HG02571 (cell line): ENCODE data around the gene FES.
A peak's percentile ranks its signal among the peaks of the same experiment; 100 is the strongest.
"Not testable (repeated sequence)": the region's sequence is repeated elsewhere in the genome, so short reads cannot be mapped to it uniquely, and the experiment has no call there.

Experiments
- ATAC-seq: cut with Tn5 transposase; IDR thresholded peaks from one replicate; pipeline ENCODE4 v1.9.1; 2021; ENCODE audit warnings: mild to moderate bottlenecking, moderate library complexity; ENCODE audit not compliant: unreplicated experiment

FES gene

DNA sequence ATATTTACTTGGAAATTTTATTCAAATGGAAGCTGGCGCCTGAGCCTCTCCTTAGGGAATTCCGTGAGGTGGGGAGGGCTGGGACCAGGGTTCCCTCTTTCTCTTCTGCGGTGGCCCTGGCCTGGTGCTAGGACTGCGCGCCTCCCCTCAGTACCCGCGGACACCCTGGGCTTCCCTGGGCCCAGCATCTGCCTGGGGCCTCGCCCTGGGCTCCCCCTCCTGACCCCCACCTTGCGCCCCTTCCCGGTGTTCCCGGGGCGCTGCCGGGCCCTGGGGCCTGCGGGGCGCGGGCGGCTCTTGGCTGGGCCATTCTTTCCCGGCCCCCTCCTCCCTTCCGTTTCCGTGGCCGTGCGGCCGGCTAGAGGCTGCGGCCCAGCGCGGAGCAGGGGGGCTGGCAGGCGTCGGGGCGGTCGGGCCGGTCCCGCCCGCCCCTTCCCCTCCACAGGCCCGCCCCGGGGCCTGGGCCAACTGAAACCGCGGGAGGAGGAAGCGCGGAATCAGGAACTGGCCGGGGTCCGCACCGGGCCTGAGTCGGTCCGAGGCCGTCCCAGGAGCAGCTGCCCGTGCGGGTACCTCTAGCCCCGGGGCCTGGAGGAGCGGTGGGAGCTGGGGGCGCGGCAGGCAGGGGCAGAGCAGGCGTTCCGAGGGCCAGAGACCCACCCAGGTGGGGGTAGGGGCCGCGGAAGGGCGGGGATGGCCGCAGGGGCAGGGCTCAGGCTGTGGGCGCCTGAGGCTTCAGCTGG lies at the start of gene FES:
Gene FES (plus strand): TSS at position 529 of the 743 bp plus-strand sequence. CDS start 542 bp downstream, outside the sequence.
- ATAC-seq, result no peak

DNA sequence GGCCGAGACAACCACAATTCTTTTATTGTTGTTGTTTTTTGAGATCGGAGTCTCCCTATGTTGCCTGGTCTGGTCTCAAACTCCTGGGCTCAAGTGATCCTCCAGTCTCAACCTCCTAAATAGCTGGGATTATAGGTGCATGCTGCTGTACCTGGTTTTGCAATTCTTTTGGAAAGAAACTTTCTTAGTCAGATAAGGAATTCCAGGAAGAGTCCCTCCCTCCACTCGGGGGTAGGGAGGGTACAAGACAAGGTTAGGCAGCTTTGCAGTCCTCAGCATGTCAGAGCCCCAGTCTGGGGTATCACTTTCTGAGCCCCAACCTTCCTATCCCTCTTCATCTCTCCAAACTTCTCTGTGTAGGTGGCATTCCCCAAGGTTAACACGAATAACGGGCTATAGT lies 49.7 kb upstream of the FES start:
- ATAC-seq, result no peak

DNA sequence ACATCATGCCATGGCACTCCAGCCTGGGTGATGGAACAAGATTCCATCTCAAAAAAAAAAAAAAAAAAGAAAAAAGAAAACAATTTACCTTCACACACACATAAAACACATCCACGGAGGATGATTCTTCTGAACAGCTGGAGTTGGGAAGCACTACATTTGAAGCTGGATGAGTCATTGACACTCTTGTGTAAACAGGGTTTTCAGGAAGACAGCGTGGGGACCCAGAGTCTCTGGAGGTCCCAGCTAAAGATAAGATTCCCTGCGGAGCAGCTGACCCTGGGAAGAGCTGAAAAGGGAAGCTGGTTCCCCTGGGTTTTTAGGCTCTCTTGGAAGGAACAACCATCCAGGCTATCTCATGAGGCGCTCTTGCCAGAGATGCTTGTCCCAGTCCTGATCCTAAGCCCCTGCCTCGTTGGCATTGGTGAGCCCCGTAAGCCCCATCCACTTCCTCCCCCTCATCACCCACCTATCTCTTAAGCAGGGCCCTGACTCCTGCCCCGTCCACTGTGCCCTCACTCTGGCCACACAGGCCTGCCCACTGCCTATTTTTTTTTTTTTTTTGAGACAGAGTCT lies 47.9 kb upstream of the FES start:
- no peak for ATAC-seq

DNA sequence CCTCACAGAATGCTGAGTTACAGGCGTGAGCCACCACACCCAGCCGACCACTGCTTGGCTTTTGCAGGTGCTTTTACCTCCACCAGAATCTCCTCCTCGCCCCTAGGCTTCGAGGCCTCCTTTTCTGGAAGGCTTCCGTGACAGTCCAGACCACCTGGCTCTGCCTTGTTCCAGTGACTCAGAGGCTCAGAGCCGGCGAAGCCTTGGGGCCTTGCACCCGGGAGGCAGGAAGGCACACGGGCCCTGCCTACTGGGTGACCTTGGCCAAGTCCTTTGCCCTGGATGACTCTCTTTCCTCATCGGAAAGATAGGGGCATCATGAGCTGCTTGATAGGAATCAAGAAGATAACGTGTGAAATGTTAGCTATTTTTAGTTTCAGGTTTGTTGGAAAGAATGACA lies 47.2 kb upstream of the FES start:
- no peak for ATAC-seq

DNA sequence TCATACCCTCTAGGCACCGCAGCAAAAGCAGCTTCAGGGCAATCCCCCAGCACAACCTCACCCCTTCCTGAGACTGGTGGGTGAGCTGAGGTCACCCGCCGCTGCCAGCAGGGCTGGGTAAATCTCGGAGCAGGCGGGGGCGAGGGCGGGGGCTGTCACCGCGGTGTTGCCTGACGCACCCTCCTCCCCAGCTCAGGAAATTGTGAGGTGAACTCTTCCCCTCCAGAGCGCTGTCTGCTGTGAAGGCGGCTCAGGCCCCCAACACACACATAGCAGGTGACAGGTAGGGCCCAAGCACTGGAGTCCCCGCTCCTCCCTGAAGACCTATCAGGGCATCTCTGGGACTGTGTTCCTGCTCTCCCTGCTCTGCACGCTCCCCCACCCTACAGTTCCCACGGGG lies 46.2 kb upstream of the FES start:
- no peak for ATAC-seq

DNA sequence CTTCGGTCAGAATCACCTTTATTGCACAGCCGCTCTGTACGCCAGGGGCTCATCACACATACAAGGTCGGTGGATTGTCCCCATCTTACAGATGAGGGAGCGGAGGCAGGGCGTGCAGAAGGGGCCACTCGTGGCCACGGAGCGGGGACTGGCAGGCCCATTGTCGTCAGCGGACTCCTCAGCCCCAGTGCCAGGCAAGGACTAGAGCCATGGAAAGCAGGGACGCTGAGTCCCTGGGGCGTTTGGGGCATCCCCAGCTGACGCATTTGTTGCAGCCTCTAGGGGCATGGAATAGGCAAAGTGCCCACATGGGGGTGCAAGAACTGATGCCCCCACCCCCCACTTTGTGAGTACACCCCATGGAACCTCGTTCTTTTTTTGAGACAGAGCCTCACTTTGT lies 45.8 kb upstream of the FES start:
- ATAC-seq, result no peak

DNA sequence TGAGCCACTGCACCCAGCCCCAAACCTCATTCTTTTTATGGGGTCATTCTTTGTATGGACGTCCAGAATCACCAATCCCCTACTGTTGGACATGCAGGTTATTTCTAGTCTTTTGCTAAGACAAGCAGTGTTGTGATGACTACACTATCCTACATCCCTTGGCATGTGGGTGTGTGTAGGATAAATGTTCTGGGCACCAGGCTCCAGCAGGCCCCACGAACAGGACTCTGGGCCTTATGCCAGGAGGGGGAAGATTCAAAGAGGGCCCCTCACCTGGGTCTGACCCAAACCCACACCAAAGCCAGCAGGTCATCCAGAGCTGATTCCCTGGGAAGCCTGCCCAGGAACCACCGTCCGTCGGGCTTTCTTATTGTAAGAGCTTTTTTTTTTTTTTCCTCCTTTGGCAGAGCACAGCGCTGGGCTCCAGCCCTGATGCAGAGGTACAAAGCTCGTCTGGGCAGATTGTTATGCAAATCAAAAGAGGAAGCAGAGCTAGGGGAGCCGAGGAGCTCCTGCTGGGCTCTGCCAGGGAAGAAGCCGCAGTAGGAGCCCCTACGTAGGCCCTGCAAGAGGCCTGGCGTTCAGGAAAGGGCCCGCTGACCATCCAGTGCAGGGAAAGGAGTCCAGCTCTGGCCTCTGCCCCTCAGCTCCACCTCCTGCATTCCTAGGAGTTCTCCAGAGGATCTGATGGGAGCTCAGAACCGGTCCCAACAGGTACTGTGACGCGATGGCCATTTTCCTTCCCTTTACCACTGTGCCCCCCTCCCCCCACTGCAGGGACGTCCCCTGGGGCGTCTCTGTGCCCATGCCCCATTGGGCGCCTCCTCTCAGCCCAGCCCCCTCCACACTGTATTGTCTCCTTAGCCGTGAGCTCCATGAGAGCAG lies 44.9 kb upstream of the FES start:
- ATAC-seq, result peak; percentile 69

DNA sequence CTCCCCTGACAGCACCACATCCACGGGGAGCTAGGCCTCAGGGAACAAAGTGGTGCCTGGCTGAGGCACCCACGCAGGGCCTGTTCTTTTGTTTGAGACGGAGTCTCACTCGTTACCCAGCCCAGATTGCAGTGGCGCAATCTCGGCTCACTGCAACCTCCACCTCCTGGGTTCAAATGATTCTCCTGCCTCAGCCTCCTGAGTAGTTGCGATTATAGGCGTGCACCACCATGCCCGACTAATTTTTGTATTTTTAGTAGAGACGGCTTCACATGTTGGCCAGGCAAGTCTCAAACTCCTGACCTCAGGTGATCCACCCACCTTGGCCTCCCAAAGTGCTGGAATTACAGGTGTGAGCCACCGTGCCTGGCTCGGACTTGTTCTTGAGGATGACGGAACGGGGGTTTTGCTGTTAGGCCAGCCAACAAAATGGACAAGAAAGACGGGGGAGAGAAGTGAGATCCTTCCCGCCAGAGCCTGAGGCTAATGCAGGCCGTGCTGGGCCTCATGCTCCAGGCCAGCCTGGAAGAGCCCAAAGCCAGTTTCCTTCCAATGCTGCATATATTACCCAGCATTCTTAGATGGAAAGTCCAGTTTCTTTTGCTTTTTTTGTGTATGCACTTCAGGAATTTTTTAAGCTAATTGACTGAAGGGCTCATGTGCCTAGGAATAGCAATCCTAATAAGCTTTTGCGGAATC lies 44.0 kb upstream of the FES start:
- ATAC-seq, result no peak

DNA sequence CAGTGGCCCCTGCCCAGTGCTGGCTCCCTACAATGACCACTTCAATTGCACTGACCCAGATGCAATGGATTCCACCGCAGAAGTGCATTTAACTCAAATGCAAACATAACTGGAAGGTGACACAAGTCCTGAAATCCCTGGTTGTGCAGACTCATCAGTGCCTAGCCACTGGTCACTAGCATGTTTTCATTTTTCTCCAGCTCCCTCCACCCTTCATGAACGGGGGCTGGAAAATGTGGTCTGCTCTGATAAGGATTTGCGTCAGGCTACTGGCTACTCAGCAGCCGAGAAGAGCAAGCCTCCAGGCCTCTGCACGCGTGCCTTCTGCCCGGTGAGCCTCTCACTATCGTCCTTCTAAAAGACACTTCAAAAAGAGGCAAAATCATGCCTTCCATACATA lies 43.4 kb upstream of the FES start:
- no peak for ATAC-seq

DNA sequence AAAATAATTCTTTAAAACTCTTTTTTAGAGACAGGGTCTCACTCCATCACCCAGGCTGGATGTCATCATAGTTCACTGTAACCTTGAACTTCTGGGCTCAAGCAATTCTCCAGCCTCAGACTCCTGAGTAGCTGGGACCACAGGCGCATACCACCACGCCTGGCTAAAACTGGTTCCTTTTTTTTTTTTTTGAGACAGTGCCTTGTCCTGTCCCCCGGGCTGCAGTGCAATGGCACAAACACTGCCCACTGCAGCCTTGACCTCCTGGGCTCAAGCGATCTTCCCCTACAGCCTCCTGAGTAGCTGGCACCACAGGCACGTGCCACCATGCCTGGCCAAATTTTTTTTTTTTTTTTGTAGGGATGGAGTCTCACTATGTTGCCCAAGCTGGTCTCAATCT lies 39.6 kb upstream of the FES start:
- no peak for ATAC-seq

DNA sequence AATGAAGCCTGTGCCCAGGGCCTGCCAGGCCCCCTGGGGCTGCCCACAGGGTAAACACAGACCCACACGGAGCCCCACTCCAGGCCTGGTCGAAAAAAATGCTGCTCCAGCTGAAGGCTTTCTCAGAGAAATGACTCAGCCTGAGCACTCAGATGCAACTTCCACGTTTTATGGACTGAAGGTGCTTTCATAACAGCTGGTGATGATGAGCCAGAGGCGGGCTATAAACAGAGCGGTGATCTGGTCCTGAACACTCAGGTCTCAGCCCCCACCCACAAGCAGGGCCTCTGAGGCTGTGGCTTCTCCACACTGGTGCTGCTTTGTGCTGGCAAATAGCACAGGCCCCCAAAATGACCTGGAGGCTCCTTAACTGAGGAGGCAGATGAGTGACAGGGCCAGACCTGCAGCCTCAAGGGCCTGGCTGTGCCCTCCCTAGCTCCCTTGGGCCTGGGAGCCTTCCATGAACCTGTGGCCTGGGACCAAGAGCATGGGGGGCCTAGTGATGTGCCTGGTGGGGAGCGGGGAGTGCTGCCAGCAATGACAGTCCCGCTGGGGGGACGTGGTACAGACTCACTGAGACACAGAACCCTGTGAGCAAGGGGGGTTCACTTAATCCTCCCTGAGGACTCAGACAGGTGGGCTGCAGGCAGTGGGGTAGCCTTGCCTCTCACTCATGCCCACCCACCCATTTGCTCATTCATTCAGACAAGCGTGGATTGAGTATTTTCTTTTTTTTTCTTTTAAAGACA lies 38.9 kb upstream of the FES start:
- ATAC-seq, result peak; percentile 86

DNA sequence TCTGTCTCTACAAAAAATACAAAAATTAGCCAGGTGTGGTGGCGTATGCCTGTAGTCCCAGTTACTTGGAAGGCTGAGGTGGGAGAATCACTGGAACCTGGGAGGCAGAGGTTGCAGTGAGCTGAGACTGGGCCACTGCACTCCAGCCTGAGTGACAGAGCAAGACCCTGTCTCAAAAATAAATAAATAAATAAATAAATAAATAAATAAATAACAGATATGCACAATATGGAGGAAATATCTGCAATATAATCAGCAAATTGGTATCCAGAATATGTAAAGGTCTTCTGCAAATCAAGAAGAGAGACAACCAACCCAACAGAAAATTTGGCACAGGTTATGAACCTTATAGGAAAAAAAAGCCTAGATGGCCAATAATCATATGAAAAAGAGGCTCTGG lies 34.9 kb upstream of the FES start:
- not testable (repeated sequence) for ATAC-seq

DNA sequence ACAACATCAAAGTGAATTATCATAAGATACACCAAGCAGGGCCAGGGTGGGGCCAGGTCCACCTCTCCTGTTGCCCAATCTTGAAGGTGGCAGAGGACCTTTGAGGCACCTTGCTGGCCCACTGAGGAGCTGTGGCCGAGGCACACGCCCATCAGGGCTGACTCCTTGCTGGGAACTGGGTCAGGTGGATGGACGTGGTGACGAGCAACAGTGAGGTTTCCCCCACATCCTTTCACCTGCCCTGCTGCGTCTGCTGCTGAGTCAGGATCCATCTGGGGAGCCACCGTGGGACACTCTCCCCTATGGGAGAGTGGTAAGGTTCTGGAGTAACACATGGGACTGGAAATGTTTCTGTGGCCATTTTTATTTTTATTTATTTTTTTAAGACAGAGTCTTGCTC lies 33.2 kb upstream of the FES start:
- no peak for ATAC-seq

DNA sequence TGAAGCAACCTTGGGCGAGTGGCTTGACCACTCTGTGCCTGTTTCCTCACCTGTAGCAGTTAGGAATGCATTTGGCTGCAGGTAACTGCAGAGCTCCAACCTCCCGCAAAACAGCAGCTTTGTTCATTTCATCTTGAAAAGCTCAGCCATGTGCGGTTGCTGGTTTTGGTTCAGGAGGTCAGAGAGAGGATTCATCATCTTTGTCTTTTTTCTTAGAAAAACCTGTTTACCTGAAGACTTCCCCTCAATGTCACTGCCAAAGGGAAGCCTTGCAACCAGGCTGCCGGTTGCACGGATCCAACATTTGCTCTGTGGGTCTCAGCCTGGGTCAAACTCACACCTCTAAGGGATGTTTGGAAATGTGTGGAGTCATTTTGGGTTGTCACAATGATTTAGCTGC lies 32.4 kb upstream of the FES start:
- no peak for ATAC-seq

DNA sequence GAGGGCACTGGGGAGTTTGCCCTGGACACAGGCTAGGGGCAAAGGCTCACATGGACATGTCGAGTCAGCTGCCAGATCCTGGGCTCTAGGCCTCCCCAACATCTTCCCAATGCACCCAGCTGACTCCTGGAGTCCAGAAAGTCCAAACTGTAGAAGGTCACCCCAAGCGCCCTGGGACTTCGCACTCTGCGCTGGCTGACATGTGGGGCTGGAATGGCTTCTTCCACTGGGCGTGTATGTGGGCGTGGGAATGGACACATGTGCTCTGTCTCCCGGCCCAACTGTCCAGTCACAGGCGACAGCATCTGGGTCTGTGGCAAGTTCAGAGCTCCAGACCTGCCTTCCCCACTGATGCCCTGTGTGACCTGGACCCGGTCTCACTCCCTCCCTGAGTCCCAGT lies 29.2 kb upstream of the FES start:
- no peak for ATAC-seq

DNA sequence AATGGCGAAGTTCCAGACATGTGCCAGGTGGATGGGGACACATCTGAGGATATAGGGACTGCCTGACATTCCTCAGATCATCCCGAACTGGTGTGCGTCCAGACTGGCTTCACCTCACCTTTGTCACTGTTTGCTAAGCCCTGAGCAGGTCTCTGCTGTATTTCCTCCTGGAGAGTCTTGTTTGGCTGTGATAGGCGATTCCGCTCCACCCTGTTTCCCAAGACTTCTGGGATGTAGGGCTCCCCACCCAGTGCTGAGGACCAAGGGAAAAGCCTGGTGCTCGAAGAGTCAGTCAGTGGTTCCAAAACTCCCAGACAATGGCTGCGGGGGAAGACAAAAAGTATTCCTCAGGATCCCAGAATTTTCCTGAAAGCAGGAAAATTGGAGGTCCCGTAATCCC lies 27.0 kb upstream of the FES start:
- no peak for ATAC-seq

DNA sequence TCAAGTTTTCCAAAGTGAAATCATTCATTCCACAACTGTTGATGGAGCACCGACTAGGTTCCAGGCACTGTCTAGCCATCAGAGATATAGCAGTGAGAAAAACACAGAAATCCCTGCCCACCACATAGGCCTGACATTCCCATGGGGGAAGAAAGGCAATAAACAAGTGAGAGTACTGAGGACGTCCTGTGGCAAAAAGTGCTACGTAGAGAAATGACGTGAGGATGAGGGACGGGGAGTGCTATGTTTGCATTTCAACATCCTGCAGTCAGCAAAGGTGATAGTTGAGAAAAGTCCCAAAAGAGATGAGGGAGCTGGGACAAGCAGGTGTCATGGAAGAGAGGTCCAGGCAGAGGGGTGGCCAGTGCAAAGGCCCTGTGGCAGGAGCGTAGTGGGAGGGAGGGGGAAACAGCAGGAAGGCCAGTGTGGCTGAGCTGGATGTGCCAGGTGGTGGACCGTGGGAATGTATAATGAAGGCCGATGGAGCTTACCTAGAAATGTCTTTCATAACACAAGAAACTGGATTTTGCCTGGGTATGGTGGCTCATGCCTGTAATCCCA lies 26.3 kb upstream of the FES start:
- ATAC-seq, result no peak

DNA sequence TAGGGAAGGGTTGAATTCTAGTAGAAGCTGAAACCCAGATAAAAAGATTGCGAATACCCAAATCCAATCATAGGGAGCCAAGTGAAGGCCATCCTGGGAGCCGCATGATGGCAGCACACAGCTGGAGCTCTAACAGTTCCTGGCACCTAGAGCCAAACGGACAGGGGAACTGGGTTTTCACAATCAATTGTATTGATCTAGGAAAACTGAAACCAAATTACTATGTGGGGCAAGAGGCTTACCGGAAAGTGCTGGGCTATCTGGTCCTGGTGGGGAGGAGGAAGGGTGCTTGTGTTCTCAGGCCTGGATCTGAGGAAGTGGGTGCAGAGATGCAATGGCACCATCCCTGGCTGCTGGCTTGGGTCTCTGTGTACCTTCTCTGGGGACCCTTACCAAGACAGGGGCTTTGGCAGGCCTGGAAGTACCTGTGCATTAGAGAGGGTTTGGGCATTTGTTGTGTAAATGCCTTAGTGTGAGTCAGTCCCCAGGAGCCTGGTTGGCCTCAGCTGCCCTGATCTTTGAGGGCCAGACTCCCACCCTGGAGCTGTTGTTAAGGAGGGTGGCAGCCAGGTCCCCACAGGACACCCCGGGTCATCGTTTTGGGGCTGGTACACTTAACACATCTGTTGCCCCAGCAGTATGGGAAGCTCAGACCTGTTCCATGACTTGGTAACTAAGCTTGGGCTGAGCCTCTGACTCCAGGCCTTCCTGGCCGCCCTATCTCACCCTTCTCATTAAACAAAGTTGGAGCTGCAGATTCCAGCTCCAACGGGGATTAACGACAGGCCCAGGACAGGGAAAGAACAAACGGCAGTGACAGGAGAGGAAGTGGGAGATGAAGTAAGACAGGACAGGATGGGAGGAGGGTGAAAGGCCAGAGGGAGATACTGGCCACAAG lies 24.8 kb upstream of the FES start:
- ATAC-seq, result no peak

DNA sequence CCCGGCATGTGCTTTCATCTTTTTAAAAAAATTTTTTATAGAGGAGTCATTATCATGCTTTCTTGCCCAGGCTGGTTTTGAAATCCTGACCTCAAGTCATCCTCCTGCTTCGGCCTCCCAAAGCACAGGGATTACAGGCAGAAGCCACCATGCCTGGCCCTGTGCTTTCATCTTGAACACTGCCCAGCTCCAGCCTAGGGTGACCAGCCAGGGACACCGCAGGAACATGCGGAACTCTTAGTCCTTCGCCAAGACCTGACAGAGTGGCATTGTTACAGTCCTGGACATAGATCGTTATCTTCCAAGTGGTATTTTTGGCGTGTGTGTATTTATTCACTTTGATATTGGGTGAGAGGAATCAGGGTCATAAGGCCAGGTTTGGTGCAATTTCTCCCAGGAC lies 23.9 kb upstream of the FES start:
- no peak for ATAC-seq
